Jurkat, Clone E6-1 (cell line): ENCODE data around the gene ADH1C.
A peak's percentile ranks its signal among the peaks of the same experiment; 100 is the strongest.
"Not testable (repeated sequence)": the region's sequence is repeated elsewhere in the genome, so short reads cannot be mapped to it uniquely, and the experiment has no call there.

Experiments used
- DNase-seq: peaks from one replicate; pipeline ENCODE4 v3.0.0-alpha.2; 2011; ENCODE audit warnings: low read depth, low spot score
- H3K4me3 ChIP-seq: 2 replicates; pipeline ENCODE4 v1.5.1; 2011; ENCODE audit warnings: mild to moderate bottlenecking, low read length, control low read depth, moderate library complexity

ADH1C gene

GRCh38 chr4:99361268-99361898, 8.8 kb upstream of the ADH1C start:
- DNase-seq: no peak

GRCh38 chr4:99359480-99360204, 7.1 kb upstream of the ADH1C start:
- H3K4me3 ChIP-seq: no peak overlapping the region
- DNase-seq: no peak

More at GRCh38 chr4:99361268-99361898, 8.8 kb upstream of the ADH1C start:
- no peak overlapping the region for H3K4me3 ChIP-seq

- no peak for DNase-seq
- no peak overlapping the region for H3K4me3 ChIP-seq
Measured at GRCh38 chr4:99357948-99358347, 5.4 kb upstream of the ADH1C start.

DNA sequence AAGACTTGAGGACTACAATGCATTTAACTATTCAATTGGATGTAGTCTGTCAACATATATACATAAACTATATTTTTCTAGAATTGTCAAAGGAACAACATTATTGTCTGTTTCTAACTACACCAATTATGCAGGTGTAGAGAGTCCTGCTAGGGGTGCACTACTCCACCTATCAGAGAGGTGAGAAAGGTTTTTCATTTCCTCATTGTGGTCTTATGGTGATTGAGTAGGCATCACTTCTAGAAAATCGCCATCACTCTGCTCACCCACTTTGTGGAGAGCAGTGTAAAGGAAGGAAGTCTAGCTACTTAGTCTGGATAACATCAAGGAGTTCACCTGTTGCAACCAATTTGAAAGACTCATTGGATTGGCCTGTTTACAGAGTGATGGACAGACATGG, 4.4 kb upstream of the ADH1C start:
- no peak overlapping the region for H3K4me3 ChIP-seq

DNA sequence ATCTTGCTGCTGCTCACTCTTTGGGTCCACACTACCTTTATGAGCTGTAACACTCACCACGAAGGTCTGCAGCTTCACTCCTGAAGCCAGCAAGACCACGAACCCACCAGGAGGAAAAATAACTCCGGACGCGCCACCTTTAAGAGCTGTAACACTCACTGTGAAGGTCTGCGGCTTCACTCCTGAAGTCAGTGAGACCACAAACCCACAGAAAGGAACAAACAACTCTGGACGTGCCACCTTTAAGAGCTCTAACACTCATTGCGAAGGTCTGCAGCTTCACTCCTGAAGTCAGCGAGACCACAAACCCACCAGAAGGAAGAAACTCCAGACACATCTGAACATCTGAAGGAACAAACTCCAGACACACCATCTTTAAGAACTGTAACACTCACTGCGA, 3.6 kb upstream of the ADH1C start:
- H3K4me3 ChIP-seq: not testable (repeated sequence)
- DNase-seq: peak; percentile 65

More for the DNA sequence above, 4.4 kb upstream of the ADH1C start:
- no peak for DNase-seq

- no peak overlapping the region for H3K4me3 ChIP-seq
- DNase-seq: no peak
Measured at GRCh38 chr4:99351487-99351886, 1.1 kb downstream of the ADH1C start.

DNA sequence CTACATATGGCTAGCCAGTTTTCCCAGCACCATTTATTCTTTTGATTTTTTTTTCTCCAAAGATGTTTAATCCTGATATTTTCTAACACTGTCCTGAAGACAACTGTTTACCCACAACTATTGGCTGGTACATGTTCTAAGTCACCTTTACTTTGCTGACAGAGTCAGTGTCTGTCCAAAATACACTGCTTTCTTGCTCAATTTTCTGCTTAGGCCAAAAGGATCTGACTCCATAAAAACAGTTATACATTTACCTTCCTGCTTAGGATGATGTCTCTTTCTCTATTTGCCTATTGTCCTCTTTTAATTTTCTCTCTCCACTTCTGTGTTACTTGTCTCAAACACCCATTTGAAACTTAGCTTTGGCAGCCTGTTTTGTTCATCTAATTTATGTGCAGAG, 3.2 kb downstream of the ADH1C start:
- no peak for DNase-seq
- no peak overlapping the region for H3K4me3 ChIP-seq

- DNase-seq, H3K4me3 ChIP-seq: not testable (repeated sequence)
Measured at GRCh38 chr4:99342624-99343023, 9.9 kb downstream of the ADH1C start.

GRCh38 chr4:99341426-99341825, 11.1 kb downstream of the ADH1C start:
- H3K4me3 ChIP-seq: no peak overlapping the region
- DNase-seq: no peak

DNA sequence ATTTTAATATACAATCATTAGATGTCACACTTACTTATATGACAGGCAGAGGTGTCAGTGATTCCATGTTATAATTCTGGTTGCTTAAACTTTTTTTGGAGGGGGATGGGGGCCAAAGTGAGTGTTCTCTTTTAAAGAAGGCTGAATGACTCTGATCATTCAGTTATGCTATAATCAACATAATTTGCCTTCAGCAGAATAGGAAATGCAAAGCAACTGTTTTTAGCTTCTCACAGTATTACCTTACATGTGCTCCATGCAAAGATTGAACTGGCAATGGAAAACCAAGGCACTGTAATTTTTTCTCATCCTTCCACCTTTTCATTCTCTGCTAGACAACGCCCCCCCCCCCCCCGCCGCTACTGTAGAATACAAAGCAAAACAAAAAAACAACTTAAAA, 13.4 kb downstream of the ADH1C start:
- DNase-seq: no peak
- H3K4me3 ChIP-seq: no peak overlapping the region

- DNase-seq: no peak
- no peak overlapping the region for H3K4me3 ChIP-seq
Measured at GRCh38 chr4:99336553-99336952, 16.0 kb downstream of the ADH1C start.

DNA sequence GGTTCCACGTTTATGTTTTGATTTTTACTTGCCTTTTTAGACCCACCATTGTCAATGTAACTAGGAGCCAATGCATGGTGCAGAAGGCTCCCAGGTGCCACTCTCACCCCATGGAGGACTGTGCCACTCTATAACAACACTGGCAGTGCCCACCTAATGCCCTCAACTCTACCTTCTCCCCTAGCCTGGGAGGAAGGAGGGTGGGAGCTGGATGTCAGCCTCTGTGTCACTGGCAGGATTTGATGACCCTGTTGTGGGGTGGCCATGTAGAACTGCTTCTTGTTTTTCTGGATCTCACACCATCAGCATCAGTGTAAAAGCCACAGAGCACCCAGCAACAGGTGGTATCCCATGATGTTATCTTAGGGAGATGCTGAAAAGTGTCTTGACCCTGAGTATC, 17.7 kb downstream of the ADH1C start:
- no peak for DNase-seq
- H3K4me3 ChIP-seq: no peak overlapping the region

DNA sequence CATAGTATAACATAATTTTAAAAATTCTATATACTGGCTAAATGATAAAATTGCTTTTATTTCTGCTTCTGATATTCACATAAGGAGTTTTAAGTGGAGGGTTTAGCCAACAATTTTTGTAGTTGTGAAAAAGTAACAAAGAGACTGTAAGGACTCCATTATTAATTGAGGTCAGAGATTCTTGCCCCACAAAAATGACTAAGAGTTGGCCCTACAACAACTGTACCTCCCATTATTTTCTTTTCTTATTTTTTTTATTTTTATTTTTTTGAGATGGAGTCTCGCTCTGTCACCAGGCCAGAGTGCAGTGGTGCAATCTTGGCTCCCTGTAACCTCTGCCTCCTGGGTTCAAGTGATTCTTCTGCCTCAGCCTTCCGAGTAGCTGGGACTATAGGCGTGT, 21.9 kb downstream of the ADH1C start:
- no peak overlapping the region for H3K4me3 ChIP-seq

DNA sequence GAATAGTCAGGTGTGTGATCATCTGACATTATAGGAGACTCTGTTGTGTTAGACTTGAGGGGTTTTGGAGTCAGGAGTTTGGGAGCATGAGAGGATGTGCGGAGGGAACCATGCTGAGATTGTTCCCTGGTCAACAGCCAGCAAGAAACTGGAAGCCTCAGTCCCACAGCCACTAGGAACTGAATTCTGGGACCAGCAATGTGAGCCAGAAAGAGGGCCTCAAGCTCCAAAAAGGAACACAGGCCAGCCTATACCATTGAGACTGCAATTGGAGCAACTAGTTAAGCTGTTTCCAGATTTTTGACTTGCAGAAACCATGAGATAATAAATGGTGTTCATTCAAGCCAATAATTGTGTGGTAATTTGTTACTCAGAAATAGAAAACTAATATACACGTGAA, 22.7 kb downstream of the ADH1C start:
- DNase-seq: no peak
- no peak overlapping the region for H3K4me3 ChIP-seq

More for the DNA sequence above, 21.9 kb downstream of the ADH1C start:
- DNase-seq: no peak

DNA sequence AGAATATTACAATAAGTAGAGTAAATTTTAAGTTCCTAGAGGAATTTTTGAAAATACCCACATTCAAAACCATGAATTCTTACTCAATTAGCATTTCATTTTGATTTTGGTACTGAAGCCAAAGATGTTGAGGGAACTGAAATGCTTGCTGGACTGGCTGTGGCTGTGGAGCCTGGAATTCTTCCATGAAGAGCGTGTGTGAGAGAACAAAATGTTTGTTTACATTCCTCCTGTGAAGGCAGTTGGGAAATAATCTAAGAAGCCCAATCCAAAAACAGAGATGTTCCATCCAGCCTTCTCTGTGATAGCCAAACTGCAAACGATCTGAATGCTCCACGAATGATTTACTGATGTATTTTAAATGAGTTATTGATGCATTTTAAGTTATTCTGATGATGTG, 27.6 kb downstream of the ADH1C start:
- DNase-seq: no peak
- no peak overlapping the region for H3K4me3 ChIP-seq

DNA sequence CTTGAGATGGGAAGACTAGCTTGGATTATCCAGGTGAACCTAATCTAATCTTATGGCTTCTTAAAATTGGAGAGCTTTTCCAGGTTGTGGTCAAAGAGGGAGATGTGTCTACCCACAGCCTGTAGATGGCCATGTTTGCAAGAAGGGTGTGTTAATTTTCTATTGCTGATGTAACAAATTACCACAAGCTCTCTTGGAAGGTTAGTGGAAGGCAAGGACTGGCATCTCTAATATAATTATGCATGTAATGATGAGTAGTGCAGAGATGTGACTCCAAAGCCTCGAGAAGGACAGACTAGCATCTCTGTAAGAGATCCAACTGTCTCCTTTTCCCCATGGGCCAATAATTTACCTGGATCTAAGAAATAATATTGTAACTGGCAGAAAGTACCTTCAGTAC, 28.2 kb downstream of the ADH1C start:
- DNase-seq: no peak
- H3K4me3 ChIP-seq: no peak overlapping the region

DNA sequence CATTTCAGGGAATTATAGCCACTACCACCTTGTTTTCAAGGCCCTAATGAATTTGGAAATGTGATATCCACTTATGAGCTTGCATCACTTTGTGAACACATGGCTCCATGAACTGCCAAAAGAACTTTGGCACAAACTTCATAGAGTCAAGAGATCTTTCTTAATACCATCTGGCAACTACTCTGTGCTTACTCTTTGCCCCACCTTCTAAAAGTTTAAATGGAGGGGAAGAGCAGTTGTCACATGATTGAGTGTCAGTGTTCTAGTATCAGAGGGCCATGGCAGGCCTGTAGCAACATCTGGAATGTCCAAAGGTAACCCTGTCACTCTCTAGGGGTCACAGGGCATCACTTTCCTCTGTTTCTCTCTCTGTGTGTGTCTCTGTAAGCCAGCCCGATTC, 28.8 kb downstream of the ADH1C start:
- H3K4me3 ChIP-seq: no peak overlapping the region
- no peak for DNase-seq

DNA sequence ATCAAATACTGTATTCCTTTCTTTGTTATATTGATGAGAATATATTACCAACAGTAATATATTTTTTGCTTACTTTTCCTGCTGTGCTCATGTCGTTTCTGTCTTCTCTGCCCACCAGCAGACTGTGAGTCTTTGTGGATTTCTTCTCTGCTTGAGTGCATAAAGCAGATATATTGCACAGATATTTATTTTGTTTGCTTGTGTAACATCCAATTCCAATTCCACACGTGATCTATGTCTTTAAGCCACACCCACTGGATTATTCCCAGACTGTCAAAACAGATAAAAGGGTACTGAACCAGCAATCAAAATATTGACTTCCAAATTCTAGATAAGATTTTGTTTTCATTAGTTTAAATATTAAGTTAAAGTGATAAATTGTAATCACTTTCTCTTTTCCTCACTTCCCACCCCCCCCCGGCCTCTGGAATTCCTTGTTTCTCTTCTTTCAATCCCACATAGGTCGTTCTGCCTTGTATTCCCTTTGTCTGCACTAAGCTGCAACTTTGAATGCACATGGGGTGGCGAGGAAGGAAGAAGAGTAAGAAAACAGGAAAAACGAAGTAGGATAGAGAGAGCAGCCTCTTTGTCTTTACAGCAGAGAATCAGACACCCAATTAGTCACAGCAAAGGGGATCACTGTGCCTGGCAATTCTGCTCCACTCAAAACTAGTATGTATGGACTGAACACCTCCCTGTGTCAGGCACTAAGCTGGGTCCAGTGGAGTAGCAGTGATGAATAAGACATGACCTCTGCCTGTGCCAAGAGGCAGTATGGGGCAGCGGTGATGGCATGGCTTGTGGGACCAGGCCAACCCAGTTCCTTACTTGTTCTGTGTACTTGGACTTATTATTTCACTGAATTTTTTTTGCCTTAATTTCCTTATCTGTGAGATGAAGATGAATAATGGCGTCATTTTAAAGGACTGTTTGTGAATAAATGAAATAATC, 31.0 kb downstream of the ADH1C start, which contains the start of gene ADH1B:
TSS of gene ADH1B (minus strand) at position 161 of the 951 bp plus-strand sequence. CDS start at position 91, 70 bp downstream.
- no peak for DNase-seq
- H3K4me3 ChIP-seq: no peak within 1 kb of the TSS

- H3K4me3 ChIP-seq, DNase-seq: not testable (repeated sequence)
Measured at GRCh38 chr4:99317811-99318210, 34.7 kb downstream of the ADH1C start.

DNA sequence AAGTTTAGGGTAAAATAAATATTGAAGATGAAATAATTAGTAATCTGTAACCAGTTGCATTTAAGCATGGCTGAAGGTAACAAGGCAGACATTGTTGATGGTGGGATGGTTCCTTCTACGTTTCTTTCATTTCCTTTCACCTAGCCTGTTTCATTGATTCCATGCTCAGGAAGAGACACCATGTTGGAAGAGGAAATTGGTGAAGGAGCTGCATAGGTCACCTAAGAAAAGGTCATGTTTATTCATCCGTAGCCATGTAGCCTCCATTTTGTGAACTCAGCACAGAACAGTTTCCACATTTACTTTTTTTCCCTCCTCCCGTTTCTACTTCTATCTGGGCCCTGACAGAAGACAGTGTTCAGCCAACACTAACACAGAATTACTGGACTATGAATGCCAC, 35.2 kb downstream of the ADH1C start:
- no peak overlapping the region for H3K4me3 ChIP-seq
- no peak for DNase-seq
